HL-60 (cell line): Measurements from ENCODE around the gene FOXO6.

Experiments used
- DNase-seq, 2 experiments: peaks; one replicate each; pipeline ENCODE4 v3.0.0-alpha.2; 2010 to 2020; ENCODE audit warnings: low read depth in 1 of 2, low spot score in 1 of 2
- H3K27ac ChIP-seq: fragments of 250-450 bp; sonication (Bioruptor Pico); replicated peaks from 2 replicates; pipeline ENCODE4 v1.5.1; 2020; ENCODE audit warnings: mild to moderate bottlenecking, moderate library complexity
- H3K27me3 ChIP-seq: fragments of 250-450 bp; sonication (Bioruptor Pico); 2 replicates; pipeline ENCODE4 v1.5.1; 2021; ENCODE audit warnings: mild to moderate bottlenecking, moderate library complexity; ENCODE audit not compliant: insufficient read depth, poor library complexity, severe bottlenecking
- H3K4me3 ChIP-seq: replicated peaks from 2 replicates; pipeline ENCODE4 v1.5.1; 2011; ENCODE audit warnings: mild to moderate bottlenecking, control low read depth, low read length; ENCODE audit not compliant: insufficient read depth
- CTCF ChIP-seq: IDR thresholded peaks from one replicate; pipeline ENCODE4 v1.5.1; 2011; ENCODE audit warnings: low read length, control low read depth, inconsistent platforms; ENCODE audit not compliant: insufficient read depth
- GABPA ChIP-seq: IDR thresholded peaks from 2 replicates; pipeline ENCODE4 v1.6.1; 2012; ENCODE audit warnings: low read depth
- POLR2AphosphoS5 ChIP-seq: IDR thresholded peaks from 2 replicates; pipeline ENCODE4 v1.6.1; 2012; ENCODE audit warnings: low read depth
- REST ChIP-seq: IDR thresholded peaks from 2 replicates; pipeline ENCODE4 v1.6.1; 2012; ENCODE audit warnings: low read depth; ENCODE audit not compliant: insufficient replicate concordance
- SPI1 ChIP-seq: IDR thresholded peaks from 2 replicates; pipeline ENCODE4 v1.6.1; 2012; ENCODE audit warnings: low read depth, mild to moderate bottlenecking, borderline replicate concordance

Gene FOXO6

GRCh38 chr1:41397753-41398330 lies 36.6 kb downstream of the FOXO6 start:
- no peak overlapping the region for H3K4me3 ChIP-seq
- H3K27ac ChIP-seq: no peak overlapping the region
- TF ChIP-seq REST (no peak), POLR2AphosphoS5 (no peak), CTCF (no peak), SPI1 (no peak), GABPA (no peak)
- no peak for DNase-seq
- H3K27me3 ChIP-seq: peaks cover 3% of the 10 kb centered on the region

GRCh38 chr1:41399145-41399795 lies 38.0 kb downstream of the FOXO6 start:
- TF ChIP-seq POLR2AphosphoS5: no peak
- no peak for TF ChIP-seq GABPA
- Histone ChIP-seq H3K27ac (no peak overlapping the region), H3K4me3 (no peak overlapping the region), H3K27me3 (peaks cover 6% of the 10 kb centered on the region)
- no peak for DNase-seq

- DNase-seq: no peak
- Histone ChIP-seq H3K4me3 (no peak overlapping the region), H3K27ac (no peak overlapping the region), H3K27me3 (peaks cover 6% of the 10 kb centered on the region)
- TF ChIP-seq REST (no peak), GABPA (no peak), POLR2AphosphoS5 (no peak), CTCF (no peak)
Measured at GRCh38 chr1:41400225-41400624, 39.0 kb downstream of the FOXO6 start.

GRCh38 chr1:41401899-41402298 lies 40.7 kb downstream of the FOXO6 start:
- TF ChIP-seq GABPA (no peak), CTCF (no peak), REST (no peak), POLR2AphosphoS5 (no peak), SPI1 (no peak)
- Histone ChIP-seq H3K27me3 (peaks cover 4% of the 10 kb centered on the region), H3K27ac (no peak overlapping the region)

More at GRCh38 chr1:41401899-41402298, 40.7 kb downstream of the FOXO6 start:
- H3K4me3 ChIP-seq: no peak overlapping the region
- DNase-seq: no peak
